Liver (tissue), 3 donors: Measurements from ENCODE around the gene ARHGEF5.
"Not testable (repeated sequence)": the region's sequence is repeated elsewhere in the genome, so short reads cannot be mapped to it uniquely, and the experiment has no call there.

ENCODE experiments used
- CTCF ChIP-seq: fragments of 150-350 bp; IDR thresholded peaks from 2 replicates; pipeline ENCODE4 v1.5.1; 2017; ENCODE audit warnings: improper control_type of control experiment, low read depth, low read length; ENCODE audit not compliant: missing input control
- EGR1 ChIP-seq, 2 donors: IDR thresholded peaks; 2 replicates each; pipeline ENCODE4 v1.6.1; 2016 to 2018; ENCODE audit warnings: antibody characterized with exemption in 2 of 2, low read depth in 2 of 2
- FOXA1 ChIP-seq: IDR thresholded peaks from 2 replicates; pipeline ENCODE4 v1.6.1; 2016; ENCODE audit warnings: antibody characterized with exemption
- MAX ChIP-seq: IDR thresholded peaks from 2 replicates; pipeline ENCODE4 v1.6.1; 2016; ENCODE audit warnings: antibody characterized with exemption
- RAD21 ChIP-seq, 2 donors: IDR thresholded peaks; 2 replicates each; pipeline ENCODE4 v1.6.1; 2016; ENCODE audit warnings: antibody characterized with exemption in 2 of 2, mild to moderate bottlenecking in 2 of 2
- SP1 ChIP-seq: IDR thresholded peaks from 2 replicates; pipeline ENCODE4 v1.6.1; 2018; ENCODE audit warnings: antibody characterized with exemption, mild to moderate bottlenecking
- TAF1 ChIP-seq: conservative IDR thresholded peaks from 2 replicates; pipeline ENCODE4 v1.6.1; 2016; ENCODE audit warnings: antibody characterized with exemption, mild to moderate bottlenecking
- YY1 ChIP-seq: IDR thresholded peaks from 2 replicates; pipeline ENCODE4 v1.6.1; 2016; ENCODE audit warnings: antibody characterized with exemption, mild to moderate bottlenecking
- TF ChIP-seq, protein P1 (sequence below): IDR thresholded peaks from 2 replicates; pipeline ENCODE4 v1.6.1; 2016; ENCODE audit warnings: antibody characterized with exemption, mild to moderate bottlenecking
- TF ChIP-seq, protein P2 (sequence below): IDR thresholded peaks from 2 replicates; pipeline ENCODE4 v1.6.1; 2016; ENCODE audit warnings: antibody characterized with exemption
- donor health status: healthy.
- donor health status: healthy.

DNA sequence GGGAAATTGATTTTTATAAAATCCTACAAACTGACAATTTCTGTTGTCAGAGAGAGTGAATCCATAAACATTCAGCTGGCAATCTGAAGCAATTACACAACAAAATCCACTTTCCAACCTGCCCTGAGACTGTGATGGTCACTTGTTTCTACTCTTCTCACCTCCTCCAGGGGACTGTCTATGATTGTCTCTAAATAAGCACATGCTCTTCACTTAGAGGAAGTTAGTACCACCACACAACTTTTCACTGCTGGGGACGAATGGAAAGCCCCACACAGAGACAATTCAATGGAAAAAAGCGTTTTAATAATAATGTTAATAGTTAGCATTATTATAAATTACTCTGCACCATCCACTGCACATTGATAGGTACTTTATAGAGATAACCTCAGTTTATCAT is 35.7 kb upstream of the ARHGEF5 start:
- TF ChIP-seq CTCF; EGR1 (IDR thresholded peaks at IDR 0.05; ENCODE audit: low read depth in 2 of 2); SP1; MAX; YY1; TAF1; FOXA1; RAD21 (IDR thresholded peaks at IDR 0.05): not testable (repeated sequence)
- TF ChIP-seq, protein P1, sequence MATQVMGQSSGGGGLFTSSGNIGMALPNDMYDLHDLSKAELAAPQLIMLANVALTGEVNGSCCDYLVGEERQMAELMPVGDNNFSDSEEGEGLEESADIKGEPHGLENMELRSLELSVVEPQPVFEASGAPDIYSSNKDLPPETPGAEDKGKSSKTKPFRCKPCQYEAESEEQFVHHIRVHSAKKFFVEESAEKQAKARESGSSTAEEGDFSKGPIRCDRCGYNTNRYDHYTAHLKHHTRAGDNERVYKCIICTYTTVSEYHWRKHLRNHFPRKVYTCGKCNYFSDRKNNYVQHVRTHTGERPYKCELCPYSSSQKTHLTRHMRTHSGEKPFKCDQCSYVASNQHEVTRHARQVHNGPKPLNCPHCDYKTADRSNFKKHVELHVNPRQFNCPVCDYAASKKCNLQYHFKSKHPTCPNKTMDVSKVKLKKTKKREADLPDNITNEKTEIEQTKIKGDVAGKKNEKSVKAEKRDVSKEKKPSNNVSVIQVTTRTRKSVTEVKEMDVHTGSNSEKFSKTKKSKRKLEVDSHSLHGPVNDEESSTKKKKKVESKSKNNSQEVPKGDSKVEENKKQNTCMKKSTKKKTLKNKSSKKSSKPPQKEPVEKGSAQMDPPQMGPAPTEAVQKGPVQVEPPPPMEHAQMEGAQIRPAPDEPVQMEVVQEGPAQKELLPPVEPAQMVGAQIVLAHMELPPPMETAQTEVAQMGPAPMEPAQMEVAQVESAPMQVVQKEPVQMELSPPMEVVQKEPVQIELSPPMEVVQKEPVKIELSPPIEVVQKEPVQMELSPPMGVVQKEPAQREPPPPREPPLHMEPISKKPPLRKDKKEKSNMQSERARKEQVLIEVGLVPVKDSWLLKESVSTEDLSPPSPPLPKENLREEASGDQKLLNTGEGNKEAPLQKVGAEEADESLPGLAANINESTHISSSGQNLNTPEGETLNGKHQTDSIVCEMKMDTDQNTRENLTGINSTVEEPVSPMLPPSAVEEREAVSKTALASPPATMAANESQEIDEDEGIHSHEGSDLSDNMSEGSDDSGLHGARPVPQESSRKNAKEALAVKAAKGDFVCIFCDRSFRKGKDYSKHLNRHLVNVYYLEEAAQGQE, result not testable (repeated sequence)
- TF ChIP-seq, protein P2, sequence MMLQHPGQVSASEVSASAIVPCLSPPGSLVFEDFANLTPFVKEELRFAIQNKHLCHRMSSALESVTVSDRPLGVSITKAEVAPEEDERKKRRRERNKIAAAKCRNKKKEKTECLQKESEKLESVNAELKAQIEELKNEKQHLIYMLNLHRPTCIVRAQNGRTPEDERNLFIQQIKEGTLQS, result not testable (repeated sequence)
